Activated CD8-positive, alpha-beta memory T cell treated with anti-CD3 and anti-CD28 coated beads, Interleukin-2, amount 50 U/mL, for 48 hours (primary cell): Measurements from ENCODE around the gene CAV2.

Source experiments
- DNase-seq: peaks from one replicate; pipeline ENCODE4 v3.0.0-alpha.2; 2020

CAV2 gene

DNA sequence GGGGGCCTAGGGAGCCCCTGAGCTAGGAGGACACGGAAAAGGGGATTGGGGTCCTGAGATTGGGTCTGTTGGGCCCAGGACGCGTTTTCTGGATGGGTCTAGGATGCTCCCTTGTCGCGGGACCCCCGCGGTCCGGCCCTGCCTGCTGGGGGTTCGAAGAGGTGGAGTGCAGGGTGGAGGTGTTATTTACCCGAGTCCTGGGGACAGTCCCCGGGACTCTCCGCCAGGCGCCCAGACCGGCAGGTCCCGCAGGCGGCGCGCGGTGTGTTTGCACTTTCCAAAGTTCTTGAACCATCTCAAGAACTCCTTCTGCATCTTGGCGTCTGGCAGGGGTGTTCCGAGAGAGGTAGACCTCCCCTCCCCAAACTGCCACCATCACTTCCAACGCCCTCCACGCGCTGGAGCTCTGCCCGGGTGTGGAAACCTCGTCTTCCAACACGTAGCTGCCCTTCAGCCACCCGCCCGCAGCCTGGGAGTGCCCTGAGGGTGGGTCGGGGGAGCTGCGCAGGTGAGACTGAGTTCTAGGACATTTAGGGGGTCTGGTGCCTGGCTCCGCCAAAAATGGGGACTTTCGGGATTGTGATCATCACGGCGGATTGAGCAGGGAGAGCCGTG is 25.9 kb downstream of the CAV2 start:
- DNase-seq: peak; percentile 69

DNA sequence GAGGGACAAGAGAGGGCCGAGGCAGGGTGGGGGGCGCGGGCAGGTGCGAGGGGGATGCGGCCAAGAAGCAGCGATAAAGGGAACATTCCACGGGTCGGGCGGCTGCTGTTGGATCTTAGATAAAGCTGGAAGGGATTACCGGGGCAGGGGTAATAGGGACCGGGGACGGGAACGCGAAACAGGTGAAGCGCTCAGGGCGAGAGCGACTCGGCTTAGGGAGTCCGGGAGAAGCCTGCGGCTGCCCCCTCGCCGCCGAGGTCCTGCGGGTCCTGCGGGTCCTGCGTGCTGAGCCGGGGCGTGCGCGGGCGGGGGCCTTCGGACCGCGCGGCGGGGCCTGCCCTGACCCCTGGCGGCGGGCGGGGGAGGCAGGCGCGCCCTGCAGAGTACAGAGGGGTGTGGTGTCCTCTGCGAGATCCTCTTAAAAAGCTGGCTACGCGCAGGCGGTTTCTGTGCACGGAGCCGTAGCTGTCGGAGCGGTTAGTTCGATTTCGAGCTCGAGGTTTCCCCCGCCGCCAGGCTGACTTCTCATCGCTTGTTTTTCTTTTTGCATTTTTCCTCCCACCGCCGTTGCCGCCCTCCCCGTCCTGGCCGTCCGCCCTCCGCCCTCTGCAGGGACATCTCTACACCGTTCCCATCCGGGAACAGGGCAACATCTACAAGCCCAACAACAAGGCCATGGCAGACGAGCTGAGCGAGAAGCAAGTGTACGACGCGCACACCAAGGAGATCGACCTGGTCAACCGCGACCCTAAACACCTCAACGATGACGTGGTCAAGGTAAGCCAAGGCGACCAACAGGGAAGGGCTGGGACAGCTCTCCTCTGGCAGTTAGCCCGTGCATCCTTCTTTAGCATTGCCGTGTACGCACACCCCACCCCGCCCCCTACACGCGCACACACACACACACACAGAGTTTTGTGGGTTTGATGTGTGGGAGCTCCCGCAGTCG is 26.6 kb downstream of the CAV2 start:
- peak; percentile 82 for DNase-seq

DNA sequence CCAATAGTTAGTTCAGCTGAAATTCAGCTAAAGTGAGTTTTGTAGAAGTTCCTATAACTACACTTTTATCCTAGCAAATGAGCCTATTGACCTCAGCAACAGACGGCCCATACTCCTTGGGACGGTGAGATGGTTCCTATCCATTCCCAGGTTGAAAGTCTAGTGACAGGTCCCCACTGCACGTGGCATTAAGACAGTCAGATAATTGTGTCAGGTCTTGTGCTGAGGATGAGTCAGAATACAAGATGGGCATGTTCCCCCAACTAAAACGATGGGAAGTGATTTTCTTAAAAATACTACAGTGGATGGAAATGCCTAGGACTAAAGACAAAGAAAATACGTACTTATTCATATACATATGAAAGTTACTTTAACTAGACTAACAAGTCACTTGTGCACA is 27.4 kb downstream of the CAV2 start:
- DNase-seq: no peak

DNA sequence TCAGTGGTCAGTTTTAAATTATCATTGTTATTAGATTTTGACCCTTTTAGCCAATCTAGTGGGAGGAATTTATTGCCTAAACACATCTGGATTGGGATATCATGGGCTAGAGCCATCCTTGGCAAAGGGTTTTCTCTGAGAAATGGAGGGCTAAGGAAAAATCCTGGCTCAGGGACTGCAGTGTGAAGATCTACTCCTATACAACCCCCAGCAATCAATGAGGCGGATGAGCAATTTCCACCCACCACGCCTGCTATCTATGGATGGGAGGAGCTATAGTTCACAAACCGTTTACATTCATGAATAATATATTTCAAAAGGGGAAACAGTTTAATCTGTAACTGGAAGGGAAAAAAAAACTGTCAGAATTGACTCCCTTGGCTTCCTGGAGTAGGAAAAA is 28.0 kb downstream of the CAV2 start:
- no peak for DNase-seq

DNA sequence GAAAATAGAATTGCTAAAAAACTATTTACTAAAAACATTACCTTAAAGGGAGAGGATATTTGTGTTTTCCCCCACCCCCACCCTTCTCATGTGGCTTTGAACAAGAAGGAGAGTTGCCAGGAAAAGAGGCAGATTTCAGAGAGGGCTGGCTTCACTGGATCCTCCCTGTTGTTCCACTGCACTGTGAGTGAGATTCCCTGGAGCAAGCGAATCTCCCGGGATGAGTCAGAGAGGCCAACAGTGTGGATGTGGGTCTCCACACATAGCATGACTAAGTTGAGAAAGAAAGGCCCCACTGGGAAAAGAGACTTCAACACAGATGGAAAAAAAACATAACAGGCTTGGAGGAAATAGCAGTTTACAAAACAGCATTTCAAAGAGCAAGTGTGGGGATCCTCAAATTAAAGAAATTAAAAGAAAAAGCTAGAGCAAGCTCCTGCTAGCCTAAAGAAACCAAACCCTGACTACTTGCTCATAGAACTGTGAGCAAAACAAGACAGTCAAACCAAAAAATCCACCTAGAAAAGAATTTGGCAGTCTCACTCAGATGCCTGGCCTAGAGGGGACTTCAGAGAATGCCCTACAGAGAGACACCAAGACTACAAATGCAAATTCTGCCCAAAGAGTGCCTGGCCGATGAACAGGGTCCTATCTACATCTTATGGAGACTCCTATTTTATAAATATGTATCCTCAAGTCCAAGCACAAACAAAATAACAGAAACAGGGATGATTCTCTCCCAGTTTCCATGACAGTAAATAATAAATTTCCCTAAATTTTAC is 28.7 kb downstream of the CAV2 start:
- no peak for DNase-seq

DNA sequence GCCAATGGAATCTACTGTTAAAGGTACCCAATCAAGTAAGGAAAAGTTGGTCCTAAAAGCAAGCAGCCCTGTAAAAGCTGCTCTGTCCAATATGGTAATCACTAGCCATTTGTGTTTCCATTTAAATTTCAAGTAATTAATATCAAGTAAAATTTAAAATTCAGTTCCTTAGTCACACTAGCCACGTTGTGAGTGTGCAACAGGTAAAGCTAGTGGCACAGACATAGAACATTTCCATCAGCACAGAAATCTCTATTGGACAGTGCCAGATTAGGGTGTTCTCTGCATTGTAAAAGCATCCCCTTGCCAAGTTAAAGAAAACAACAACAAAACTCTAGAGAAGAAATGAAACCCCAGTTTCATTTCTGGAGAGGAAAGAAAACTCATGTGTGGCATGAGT is 29.7 kb downstream of the CAV2 start:
- no peak for DNase-seq

DNA sequence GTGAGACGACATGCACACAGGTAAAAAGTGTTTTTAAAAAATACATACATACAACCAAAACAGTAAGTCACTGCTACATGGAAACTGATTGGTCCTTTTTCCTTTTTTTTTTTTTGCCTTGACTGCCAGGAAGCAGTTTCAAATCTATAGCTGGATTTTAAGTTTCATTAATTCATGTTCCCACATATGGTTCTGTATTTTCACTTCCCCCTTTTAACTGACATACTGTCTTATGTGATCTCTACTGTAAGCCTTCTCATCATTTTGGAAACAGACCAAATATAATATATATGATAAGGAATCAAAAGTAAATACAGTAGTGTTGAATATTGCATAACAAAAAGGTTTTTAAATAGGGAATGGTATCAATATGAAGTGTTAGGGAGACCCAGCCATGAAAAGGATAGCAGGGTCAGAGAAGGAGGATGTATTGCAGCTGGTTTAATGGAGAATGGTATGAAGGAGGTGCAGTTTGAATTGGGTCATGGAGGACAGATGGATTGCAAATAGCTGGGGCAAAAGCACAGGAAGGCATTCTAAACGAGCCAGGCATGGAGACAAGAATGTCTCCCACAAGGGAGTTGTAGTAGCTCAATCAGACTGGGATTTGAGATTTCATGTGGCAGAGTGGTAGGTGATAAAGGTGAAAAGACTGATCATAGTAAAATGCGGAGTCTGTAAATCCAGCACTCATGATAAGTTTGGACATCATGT is 30.7 kb downstream of the CAV2 start:
- no peak for DNase-seq

DNA sequence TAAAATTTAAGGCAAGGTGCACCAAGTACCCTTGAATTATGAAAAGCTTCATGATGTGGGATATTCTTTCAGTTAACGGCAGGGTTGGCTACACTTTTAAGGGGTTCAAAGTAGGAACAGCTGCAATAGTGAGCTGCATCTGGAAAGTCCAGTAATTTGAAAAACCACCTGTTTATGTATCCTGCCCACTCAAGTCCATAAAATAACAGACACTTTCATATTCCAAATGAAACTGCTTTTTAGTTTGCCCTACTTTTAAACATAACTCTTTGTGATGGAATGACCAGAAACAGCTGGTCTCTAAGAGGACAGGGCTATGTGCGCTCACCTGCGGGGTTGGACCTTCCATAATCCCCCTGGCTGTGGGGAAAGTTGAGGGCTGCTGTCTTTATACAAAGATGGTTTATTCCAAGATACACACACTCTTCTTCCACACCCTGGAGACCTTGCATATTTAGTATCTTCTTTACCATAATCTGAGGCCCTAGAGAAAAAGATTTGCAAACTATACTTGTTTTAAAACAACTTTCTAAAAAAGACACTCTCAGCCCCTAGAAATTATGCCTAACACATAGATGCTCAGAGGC is 32.7 kb downstream of the CAV2 start:
- no peak for DNase-seq

DNA sequence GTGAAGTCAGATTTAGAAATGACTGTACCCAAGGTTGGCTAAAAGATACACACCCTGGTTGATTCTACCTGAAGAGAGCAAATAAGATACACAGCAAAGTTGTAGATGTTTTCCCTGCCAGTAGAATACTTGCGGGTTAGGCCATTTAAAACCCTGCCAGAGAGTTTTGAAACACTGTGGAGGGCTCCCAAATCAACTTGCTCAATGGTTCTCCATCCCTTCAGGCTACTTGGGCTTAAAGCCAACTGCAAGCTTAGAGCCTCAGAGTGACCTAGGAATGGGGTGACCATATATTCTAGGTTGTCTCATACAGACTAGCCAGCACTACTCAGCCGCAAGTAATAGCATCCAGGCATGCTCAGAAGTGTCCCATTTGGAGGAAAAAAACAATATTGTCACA is 35.3 kb downstream of the CAV2 start:
- DNase-seq: no peak

DNA sequence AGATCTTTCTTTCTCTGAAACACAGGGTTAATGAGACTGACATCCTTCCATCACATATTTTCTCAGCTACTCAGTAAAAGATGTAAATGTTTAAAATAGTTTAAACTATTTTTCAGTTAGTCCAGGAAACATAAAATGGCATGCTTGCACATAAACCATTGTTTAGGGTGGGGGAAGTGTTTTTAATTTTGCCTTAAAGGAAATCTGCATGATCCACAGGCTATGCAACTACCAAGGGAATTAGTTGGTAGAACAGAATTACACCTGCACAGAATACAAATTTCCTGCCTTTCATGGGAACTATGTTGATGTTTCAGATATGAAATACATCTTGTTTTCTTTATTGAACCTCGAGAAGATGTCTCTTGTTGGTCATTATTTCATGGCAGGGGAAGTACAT is 35.9 kb downstream of the CAV2 start:
- no peak for DNase-seq

DNA sequence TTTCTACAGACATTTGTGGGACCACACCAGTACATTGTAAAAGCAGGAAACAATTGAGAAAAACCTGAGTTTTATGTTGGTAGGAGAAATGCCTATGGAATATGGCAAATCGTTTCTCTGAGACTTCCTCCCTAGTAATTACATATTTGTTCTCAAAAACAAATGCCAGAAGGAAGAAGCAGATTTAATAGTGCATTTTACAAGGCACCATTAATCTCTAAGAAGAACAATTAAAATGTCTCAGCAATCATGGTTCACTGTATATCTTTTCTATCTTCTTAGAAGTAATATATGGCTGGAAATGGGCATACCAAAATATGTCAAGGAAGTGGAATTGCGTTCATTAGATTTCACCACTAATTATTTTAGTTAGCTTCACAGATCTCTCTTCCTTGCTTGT is 38.6 kb downstream of the CAV2 start:
- no peak for DNase-seq

DNA sequence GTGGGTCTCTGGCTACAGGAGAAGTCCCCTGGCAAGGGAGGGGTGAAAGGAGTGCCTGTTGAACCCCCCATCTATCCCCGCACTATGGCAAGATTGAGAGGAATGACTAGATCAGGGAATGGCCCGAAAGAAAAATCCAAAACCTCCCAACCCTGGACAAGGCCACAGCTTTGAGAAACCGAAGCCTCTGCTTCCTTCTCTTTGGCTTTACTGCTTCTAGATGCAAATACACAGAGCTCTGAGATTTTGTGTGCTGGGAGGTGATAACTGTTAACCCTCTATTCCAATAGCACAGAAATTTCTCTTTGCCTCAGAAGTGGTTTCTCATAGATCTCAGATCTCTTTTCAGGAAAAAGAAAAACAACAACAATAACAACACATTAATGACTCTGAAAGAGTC is 40.3 kb downstream of the CAV2 start:
- no peak for DNase-seq

DNA sequence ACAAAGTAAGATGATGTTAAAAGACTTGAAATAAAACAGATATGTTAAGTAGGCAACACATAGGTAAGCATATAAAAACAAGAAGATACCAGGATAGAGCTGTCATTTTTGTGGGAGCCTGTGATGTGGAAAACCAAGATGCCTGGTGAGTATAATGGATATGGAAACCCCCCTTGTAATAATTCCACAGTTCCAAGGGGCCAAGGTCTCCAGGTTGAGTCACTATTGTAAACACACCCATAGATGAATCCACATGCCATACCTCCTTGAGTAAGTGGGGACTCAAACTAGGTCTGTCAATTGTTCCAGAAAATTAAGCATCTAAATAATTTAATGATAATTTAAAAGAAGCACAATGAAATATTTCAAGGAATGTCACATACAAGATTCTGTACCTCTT is 41.2 kb downstream of the CAV2 start:
- DNase-seq: no peak

DNA sequence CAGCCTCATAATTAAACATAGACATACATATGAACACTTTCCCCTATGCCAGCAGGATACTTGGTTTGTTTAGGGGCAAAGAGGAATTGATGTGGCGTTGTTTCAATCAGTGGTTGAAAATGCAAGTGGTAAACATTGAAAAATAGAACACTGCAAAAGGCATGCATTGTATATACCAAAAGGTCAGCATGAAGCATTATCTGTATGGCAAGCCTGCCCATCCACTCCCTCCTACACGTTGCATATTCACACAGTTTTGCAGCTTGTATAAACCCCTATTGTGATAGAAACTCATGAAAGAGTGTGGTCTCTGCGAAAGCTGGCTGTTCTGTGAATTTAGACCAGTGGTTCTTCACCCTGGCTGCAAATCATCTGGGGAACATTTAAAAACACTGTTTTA is 42.4 kb downstream of the CAV2 start:
- DNase-seq: no peak

DNA sequence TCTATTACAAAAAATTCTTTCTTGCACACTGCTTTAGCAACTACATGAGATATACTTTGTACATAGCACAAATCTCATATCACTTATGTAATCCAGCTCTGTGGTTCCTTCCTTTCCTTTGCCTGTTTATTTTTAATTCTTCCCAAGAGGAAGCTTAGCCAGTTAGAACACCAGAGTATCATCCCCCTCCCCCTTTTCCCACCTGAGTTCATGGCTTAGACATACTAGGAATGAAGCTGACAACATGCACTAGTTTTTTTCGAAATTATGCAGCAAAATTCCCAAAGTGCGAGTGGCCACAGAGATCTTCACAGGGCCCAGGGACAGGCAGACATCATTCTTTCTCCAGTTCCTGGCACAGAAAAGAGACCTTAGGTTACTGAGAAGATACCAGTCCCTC is 43.1 kb downstream of the CAV2 start:
- DNase-seq: no peak

DNA sequence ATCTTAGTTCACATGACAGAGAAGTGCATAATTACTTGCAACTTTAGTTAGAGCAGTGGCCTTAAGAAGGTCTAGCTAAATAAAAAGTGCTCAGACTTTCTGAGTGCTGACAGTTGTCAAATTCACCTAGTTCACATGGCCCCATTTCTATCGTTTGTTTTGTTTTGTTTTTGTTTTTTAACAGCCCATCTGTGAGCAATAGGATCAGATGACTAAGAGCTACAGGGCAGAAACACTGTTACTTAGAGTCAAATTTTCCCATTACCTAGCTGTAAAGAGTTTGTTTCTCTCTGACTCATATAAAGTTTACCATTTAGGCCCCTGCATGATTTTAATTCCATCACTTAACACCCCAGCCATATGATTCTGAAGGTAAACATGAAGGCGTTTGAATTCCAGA is 44.1 kb downstream of the CAV2 start:
- no peak for DNase-seq

DNA sequence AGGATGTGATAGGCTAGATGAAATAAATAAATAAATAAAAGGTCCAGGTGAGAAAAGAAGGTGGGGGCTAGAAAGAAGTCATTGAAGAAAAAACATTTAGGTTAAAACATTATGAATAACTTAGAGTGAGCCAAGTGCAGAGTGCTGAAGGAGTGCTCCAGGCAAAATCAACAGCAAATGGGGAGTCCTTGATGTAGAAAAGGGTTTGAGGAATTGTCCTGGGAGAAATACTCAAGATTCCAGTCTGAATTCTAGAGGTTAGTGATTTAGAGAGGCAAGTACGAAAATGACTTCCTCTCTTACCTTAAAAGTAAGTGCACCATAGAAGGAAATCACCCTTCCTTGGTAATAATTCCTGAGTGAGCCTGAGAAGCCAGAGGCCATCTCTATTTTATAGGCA is 44.9 kb downstream of the CAV2 start:
- no peak for DNase-seq

DNA sequence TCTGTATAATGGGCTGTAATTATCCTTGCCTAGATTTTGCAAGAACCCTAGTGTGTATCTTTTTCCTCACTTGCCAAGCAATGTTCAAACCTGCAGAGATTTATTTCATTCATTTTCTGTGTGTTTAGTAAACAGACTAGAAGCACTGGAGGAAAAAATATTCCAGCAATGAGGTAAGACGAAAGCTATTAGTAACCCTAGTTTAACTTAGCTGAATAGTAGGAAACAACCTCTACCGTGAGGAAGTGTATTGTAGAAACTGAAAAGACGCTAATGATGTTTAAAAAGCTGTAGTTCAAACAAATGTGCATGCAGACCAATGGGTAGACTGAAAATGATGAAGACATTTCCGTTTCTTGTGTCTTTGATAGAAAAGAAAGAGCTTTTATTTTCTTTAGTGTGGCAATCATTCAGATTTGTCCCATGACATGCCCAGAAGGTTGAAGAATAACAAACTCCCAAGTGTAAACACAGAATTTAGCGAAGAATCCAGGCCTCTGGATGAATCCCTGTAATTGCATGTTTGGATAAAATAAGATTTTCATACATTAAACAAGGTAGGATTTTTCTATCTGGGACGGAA is 46.0 kb downstream of the CAV2 start:
- DNase-seq: no peak

DNA sequence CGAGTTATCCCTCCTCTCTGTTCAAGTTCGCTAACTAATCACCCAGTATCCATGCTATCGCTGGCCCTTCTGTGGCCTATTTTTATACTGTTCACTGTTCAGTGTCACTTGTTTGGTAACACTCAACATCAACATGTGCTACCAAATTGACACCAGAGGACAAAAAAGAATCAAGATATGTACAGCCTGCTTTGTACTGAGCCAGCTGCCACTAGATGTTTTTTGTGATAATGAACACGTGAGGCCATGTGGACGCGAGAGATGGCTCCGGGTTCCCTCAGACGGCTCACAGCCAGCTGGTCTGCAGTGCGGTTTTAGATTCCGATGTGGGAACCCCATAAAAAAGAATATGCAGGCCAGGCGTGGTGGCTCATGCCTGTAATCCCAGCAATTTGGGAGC is 46.5 kb downstream of the CAV2 start:
- DNase-seq: no peak

DNA sequence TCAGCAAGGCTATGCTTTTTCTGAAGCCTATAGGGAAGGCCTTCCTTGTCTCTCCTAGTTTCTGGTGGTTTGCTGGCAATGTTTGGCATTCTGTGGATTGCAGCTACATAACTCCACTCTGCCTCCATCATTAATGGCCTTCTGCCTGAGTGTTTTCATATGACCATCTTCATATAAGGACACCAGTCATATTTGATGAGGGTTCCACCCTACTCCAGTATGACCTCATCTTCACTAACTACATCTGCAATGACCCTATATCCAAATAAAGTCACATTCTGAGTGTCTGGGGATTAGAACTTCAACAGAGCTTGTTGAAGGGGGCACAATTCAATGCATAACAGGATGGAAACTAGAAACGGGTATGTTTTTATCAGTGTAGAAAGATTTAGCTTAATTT is 47.4 kb downstream of the CAV2 start:
- DNase-seq: no peak

DNA sequence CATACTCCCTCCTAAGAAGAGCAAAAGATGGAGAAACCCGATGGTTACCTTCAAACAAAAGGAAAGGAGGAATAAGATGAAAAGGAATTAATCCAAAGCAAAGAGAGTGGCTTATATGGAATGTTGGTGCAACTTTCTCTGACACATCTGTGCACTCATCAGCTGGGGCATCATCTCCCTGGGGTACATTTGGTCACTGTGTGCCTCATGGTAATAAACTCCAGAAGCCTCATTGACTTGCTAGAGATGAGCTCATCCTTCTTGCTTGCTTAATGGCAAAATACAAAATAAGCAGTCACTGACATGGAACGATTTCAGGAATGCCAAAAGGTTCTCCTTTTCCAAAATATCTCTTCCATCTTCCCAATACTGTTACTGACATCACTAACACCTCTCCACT is 47.8 kb downstream of the CAV2 start:
- DNase-seq: no peak

DNA sequence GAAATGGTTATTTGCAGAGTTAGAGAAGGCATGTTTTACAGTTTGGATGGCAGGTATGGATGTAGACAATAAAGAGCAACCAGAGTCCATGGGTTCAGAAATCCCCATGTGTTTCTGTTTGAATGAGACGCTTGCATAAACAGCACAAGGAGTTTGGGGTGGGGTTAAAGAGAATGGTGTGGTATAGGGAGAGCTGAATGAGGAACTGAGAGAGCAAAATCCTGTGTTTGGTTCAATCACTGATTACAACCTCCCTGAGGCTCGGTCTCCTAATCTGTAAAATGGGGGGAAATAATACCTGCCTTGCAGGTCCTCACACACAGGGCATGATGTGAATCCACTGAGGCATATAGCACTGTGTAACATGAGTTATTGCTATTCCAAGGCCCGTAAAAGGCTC is 49.0 kb downstream of the CAV2 start:
- DNase-seq: no peak
